Measurements from ENCODE around the gene SLC12A6.

DNA sequence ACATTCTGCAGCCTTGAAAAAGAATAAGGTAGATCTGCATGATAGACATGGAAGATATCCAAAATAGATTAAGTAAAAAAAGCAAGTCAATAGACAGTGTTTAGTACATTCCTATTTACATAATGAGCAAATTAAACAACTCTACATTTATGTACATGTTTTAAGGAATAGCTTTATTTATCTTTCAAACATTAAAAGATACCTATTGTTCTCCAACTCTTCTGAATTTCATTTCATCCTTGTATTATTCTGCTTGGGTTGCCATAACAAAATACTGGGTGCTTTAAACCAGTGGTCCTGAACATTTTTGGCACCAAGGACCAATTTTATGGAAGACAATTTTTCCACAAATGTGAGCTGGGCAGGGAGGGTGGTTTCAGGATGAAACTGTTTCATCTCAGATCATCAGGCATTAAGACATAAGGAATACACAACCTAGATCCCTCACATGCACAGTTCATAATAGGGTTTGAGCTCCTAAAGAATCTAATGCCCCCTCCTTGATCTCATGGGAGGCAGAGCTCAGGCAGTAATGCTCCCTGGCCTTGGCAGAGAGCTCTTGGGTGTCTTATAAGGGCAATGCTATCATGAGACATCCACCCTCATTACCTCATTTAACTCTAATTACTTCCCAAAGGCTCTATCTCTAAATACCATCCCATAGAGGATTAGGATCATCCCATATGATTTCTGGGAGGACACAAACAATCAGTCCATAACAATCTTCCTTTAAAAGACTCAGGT is 120.9 kb downstream of the SLC12A6 start:
- TF ChIP-seq ZNF468 (CRISPR knock-in tag; IDR thresholded peaks at IDR 0.05) (no peak), EP300 (IDR thresholded peaks at IDR 0.05; ENCODE audit: low read depth in 2 of 2, low read length in 2 of 2) (no peak), EP300 (CRISPR knock-in tag; IDR thresholded peaks at IDR 0.05; ENCODE audit: borderline replicate concordance) (no peak), GABPA (IDR thresholded peaks at IDR 0.05; ENCODE audit: low read depth, low read length) (no peak), GABPA (CRISPR knock-in tag; IDR thresholded peaks at IDR 0.05; ENCODE audit: low read depth) (no peak), POLR2A (IDR thresholded peaks at IDR 0.05; ENCODE audit: insufficient read depth in 1 of 2, low read depth in 2 of 2, low read length in 2 of 2) (no peak)
- TF ChIP-seq, protein P1, sequence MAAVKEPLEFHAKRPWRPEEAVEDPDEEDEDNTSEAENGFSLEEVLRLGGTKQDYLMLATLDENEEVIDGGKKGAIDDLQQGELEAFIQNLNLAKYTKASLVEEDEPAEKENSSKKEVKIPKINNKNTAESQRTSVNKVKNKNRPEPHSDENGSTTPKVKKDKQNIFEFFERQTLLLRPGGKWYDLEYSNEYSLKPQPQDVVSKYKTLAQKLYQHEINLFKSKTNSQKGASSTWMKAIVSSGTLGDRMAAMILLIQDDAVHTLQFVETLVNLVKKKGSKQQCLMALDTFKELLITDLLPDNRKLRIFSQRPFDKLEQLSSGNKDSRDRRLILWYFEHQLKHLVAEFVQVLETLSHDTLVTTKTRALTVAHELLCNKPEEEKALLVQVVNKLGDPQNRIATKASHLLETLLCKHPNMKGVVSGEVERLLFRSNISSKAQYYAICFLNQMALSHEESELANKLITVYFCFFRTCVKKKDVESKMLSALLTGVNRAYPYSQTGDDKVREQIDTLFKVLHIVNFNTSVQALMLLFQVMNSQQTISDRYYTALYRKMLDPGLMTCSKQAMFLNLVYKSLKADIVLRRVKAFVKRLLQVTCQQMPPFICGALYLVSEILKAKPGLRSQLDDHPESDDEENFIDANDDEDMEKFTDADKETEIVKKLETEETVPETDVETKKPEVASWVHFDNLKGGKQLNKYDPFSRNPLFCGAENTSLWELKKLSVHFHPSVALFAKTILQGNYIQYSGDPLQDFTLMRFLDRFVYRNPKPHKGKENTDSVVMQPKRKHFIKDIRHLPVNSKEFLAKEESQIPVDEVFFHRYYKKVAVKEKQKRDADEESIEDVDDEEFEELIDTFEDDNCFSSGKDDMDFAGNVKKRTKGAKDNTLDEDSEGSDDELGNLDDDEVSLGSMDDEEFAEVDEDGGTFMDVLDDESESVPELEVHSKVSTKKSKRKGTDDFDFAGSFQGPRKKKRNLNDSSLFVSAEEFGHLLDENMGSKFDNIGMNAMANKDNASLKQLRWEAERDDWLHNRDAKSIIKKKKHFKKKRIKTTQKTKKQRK (IDR thresholded peaks at IDR 0.05; ENCODE audit: low read length), result no peak

Measured in HepG2 (cell line).